Panc1 (cell line): Measurements from ENCODE around the gene MMP24OS. TPM values are rescaled to one million over a fixed set of nuclear protein-coding genes. Genes with fewer than 3 reads are reported as not detected.

Experiments used
- ATAC-seq: fragments of 200-7000 bp; cut with Tn5 transposase; 2 replicates; pipeline ENCODE4 v1.9.1; 2020; ENCODE audit warnings: mild to moderate bottlenecking, moderate library complexity
- BruUV-seq: library from RNA; stranded (reverse); fragments of 400-500 nt; replicated peaks from 2 replicates; lab custom pipeline; 2021; lab: Mats Ljungman, UMichigan
- CTCF ChIA-PET: fragments of 300-600 bp; sonication (Branson Sonifier 250); formaldehyde crosslinking; loops from one replicate; lab custom pipeline; 2022; ENCODE audit warnings: antibody characterized with exemption; lab: Charles Lee
- POLR2A ChIA-PET: fragments of 300-600 bp; sonication (Branson Sonifier 250); formaldehyde crosslinking; loops from one replicate; lab custom pipeline; 2022; ENCODE audit warnings: antibody characterized with exemption; lab: Charles Lee
- DNase-seq: peaks from one replicate; pipeline ENCODE4 v3.0.0-alpha.2; 2010; ENCODE audit warnings: low read depth, low spot score
- H3K27ac ChIP-seq: 2 replicates; pipeline ENCODE4 v1.5.1; 2011; ENCODE audit warnings: mild to moderate bottlenecking, low read length, inconsistent platforms
- H3K27me3 ChIP-seq: fragments of 200-500 bp; sonication (Bioruptor generic); 2 replicates; pipeline ENCODE4 v1.6.0; 2014; ENCODE audit warnings: low read length, inconsistent platforms; ENCODE audit not compliant: control insufficient read depth, insufficient read depth
- H3K36me3 ChIP-seq: fragments of 200-500 bp; sonication (Bioruptor generic); 2 replicates; pipeline ENCODE4 v1.5.1; 2014; ENCODE audit warnings: inconsistent platforms, mild to moderate bottlenecking, low read length, moderate library complexity; ENCODE audit not compliant: control insufficient read depth, insufficient read depth
- H3K4me1 ChIP-seq: 2 replicates; pipeline ENCODE4 v1.5.1; 2011; ENCODE audit warnings: inconsistent platforms, mild to moderate bottlenecking, low read length, moderate library complexity; ENCODE audit not compliant: control insufficient read depth, insufficient read depth
- H3K4me3 ChIP-seq, 2 experiments: 2 replicates each; pipeline ENCODE4 v1.5.1; 2011 to 2012; ENCODE audit warnings: low read depth in 2 of 2, low read length in 2 of 2, mild to moderate bottlenecking in 2 of 2, inconsistent platforms in 1 of 2, moderate library complexity in 1 of 2
- H3K9me3 ChIP-seq: fragments of 200-500 bp; sonication (Bioruptor generic); 2 replicates; pipeline ENCODE4 v1.5.1; 2014; ENCODE audit warnings: low read depth, mild to moderate bottlenecking, inconsistent platforms, low read length, moderate library complexity; ENCODE audit not compliant: control insufficient read depth, insufficient read depth
- POLR2AphosphoS5 ChIP-seq: IDR thresholded peaks from 2 replicates; pipeline ENCODE4 v1.6.1; 2012; ENCODE audit warnings: mild to moderate bottlenecking, low read depth, low read length, moderate library complexity
- REST ChIP-seq, 2 experiments: IDR thresholded peaks; 2 replicates each; pipeline ENCODE4 v1.6.1; 2011 to 2012; ENCODE audit warnings: low read depth in 2 of 2, control low read depth in 1 of 2, low read length in 1 of 2, mild to moderate bottlenecking in 1 of 2, moderate library complexity in 1 of 2; ENCODE audit not compliant: insufficient read depth in 1 of 2
- SIN3A ChIP-seq: IDR thresholded peaks from 2 replicates; pipeline ENCODE4 v1.6.1; 2012; ENCODE audit warnings: low read depth, mild to moderate bottlenecking, low read length, moderate library complexity, borderline replicate concordance; ENCODE audit not compliant: insufficient read depth
- TCF7L2 ChIP-seq: IDR thresholded peaks from 2 replicates; pipeline ENCODE4 v1.6.1; 2011; ENCODE audit warnings: mild to moderate bottlenecking, low read depth, low read length, inconsistent platforms
- in situ Hi-C: cut with HindIII; loops from 2 replicates; pipeline ENCODE4 v1.10.0; 2016; ENCODE audit warnings: low sequenced_read_pairs, low pct_unique_long_range_greater_than_20kb
- intact Hi-C: fragments of 100-400 bp; cut with micrococcal nuclease; formaldehyde crosslinking; loops from one replicate; pipeline ENCODE4 v1.10.0; 2022; ENCODE audit not compliant: unreplicated experiment
- total RNA-seq: library from RNA; stranded (reverse); gene quantifications from one replicate; pipeline ENCODE4 v1.2.1, GENCODE V29; 2021; ENCODE audit not compliant: unreplicated experiment
- TF ChIP-seq, protein P1 (sequence below): fragments of 450-650 bp; IDR thresholded peaks from 2 replicates; pipeline ENCODE4 v1.5.1; 2017; ENCODE audit warnings: mild to moderate bottlenecking

The MMP24OS gene
- total RNA-seq, 1 experiment from 2014 or later: 83.8 TPM

- no peak for DNase-seq
- no peaks in the 10 kb centered on the region for H3K9me3 ChIP-seq
- in situ Hi-C loops: no loop called here
- no peak overlapping the region for H3K4me3 ChIP-seq
- ChIA-PET POLR2A (no interaction called here), CTCF (no interaction called here)
- no TSS peak for BruUV-seq
- intact Hi-C loops: no loop called here
- H3K4me1 ChIP-seq: peaks cover 40% of the 10 kb centered on the region
- no peak for ATAC-seq
- no peak overlapping the region for H3K27ac ChIP-seq
- no peaks in the 10 kb centered on the region for H3K27me3 ChIP-seq
- TF ChIP-seq TCF7L2: no peak
- no peak for TF ChIP-seq SIN3A
- TF ChIP-seq POLR2AphosphoS5: no peak
- TF ChIP-seq, protein P1, sequence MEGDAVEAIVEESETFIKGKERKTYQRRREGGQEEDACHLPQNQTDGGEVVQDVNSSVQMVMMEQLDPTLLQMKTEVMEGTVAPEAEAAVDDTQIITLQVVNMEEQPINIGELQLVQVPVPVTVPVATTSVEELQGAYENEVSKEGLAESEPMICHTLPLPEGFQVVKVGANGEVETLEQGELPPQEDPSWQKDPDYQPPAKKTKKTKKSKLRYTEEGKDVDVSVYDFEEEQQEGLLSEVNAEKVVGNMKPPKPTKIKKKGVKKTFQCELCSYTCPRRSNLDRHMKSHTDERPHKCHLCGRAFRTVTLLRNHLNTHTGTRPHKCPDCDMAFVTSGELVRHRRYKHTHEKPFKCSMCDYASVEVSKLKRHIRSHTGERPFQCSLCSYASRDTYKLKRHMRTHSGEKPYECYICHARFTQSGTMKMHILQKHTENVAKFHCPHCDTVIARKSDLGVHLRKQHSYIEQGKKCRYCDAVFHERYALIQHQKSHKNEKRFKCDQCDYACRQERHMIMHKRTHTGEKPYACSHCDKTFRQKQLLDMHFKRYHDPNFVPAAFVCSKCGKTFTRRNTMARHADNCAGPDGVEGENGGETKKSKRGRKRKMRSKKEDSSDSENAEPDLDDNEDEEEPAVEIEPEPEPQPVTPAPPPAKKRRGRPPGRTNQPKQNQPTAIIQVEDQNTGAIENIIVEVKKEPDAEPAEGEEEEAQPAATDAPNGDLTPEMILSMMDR: no peak
- no peak for TF ChIP-seq REST (IDR thresholded peaks at IDR 0.05; ENCODE audit: insufficient read depth in 1 of 2, low read depth in 2 of 2, low read length in 1 of 2)
- peaks cover 22% of the 10 kb centered on the region for H3K36me3 ChIP-seq
Measured at GRCh38 chr20:35281506-35282101, 3.7 kb upstream of the MMP24OS start.

DNA sequence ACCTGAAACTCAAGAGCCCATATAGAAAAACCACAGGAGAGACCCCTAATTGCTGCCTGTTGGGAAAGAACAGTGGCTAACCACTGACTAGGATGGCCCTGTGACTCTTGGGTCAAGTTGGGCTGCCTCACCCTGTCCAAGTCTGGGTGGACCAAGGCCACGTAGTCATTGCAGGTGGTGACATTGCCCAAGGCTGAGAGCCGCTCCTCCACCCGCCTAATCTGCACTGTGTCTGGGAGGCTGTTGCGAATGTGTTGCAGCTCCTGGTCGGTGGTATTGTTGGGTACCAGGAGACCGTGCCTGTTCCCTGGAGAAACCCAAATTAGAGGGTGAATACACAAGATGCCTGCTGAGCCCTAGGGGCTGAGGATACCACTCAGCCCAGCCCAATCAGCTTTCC is 2.6 kb upstream of the MMP24OS start:
- in situ Hi-C loops (no loop called here), intact Hi-C loops (no loop called here)
- no peaks in the 10 kb centered on the region for H3K9me3 ChIP-seq
- DNase-seq: no peak
- CTCF ChIA-PET: no interaction called here
- H3K4me1 ChIP-seq: peaks cover 43% of the 10 kb centered on the region
- ATAC-seq: no peak
- H3K4me3 ChIP-seq: no peak overlapping the region
- H3K36me3 ChIP-seq: peaks cover 22% of the 10 kb centered on the region
- TF ChIP-seq, protein P1: no peak
- TF ChIP-seq POLR2AphosphoS5 (no peak), SIN3A (no peak), TCF7L2 (no peak), REST (IDR thresholded peaks at IDR 0.05; ENCODE audit: insufficient read depth in 1 of 2, low read depth in 2 of 2, low read length in 1 of 2) (no peak)
- POLR2A ChIA-PET: no interaction called here
- no TSS peak for BruUV-seq
- peak overlapping the region; percentile 95 for H3K27ac ChIP-seq
- H3K27me3 ChIP-seq: no peaks in the 10 kb centered on the region
